ENCODE data around the gene FAH.

The FAH gene

DNA sequence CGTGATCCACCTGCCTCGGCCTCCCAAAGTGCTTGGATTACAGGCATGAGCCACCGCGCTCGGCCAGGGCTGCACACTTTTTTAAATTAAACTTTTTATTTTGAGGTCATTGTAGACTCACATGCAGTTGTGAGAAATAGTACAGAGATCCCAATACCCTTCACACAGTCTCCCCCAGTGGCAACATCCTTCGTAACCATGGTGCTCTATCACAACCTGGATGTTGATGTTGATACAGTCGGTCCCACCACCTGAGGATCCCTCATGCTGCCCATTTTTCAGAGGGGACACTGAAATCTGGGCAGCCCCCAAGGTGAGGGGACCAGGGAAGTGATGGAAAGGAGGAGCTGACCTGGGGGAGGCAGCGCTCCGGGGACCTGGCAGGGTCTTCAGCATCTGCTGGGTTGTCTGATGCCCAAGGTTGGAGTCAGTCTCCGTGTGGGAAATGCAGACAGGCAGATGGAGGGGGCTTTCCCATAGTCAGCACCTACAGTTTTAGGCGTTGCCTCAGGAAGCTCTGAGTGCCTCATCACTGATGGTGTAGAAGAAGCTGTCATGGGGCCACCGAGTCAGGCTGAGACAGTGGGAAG, 17.1 kb downstream of the FAH start:
- DNase-seq (ENCODE audit: low read depth), result no peak
- TF ChIP-seq, protein P1, sequence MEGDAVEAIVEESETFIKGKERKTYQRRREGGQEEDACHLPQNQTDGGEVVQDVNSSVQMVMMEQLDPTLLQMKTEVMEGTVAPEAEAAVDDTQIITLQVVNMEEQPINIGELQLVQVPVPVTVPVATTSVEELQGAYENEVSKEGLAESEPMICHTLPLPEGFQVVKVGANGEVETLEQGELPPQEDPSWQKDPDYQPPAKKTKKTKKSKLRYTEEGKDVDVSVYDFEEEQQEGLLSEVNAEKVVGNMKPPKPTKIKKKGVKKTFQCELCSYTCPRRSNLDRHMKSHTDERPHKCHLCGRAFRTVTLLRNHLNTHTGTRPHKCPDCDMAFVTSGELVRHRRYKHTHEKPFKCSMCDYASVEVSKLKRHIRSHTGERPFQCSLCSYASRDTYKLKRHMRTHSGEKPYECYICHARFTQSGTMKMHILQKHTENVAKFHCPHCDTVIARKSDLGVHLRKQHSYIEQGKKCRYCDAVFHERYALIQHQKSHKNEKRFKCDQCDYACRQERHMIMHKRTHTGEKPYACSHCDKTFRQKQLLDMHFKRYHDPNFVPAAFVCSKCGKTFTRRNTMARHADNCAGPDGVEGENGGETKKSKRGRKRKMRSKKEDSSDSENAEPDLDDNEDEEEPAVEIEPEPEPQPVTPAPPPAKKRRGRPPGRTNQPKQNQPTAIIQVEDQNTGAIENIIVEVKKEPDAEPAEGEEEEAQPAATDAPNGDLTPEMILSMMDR (IDR thresholded peaks at IDR 0.05; ENCODE audit: low read depth, low read length, missing control alignments), result no peak
- H3K4me3 ChIP-seq (ENCODE audit: low read depth, low read length), result no peak overlapping the region

DNA sequence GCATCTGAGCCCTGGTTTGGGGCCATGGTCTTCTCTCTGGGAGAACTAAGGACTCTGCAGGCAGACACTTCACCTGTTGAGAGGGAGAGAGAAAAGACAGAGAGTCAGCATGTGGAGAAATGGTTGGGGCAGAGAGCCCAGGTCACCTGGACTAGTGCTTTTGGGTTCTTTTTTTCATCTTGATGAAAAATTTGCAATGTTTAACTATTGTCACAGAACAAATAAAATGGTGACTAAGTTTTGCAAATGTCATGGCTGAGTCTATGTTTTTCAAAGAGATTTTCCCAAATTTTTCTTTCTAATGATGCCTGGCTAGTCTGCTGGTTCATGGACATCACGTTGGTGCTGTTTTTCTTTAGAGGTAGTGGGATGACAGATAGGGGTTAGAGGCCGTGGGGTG, 17.8 kb downstream of the FAH start:
- TF ChIP-seq, protein P1 (IDR thresholded peaks at IDR 0.05; ENCODE audit: low read depth, low read length, missing control alignments), result no peak
- H3K4me3 ChIP-seq (ENCODE audit: low read depth, low read length), result no peak overlapping the region
- no peak for DNase-seq (ENCODE audit: low read depth)

DNA sequence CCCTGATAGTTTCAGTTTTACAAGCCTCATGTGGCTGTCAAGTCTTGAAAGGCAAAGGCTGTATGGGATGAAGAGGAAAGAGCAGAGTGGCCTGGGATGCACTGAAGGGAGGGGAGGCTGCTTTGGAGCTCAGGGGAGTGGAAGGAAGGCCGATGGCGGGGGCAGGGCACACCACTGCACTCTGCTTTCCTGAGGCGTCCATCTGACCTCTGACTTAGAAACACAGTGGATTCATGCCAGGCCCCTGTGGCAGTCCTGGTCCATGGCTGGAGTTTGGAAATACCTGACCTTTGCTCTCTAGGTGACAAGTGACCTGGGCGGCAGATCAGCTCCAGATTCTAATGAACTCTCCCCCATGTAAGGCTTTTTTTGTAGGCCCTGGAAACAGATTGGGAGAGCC, 19.0 kb downstream of the FAH start:
- TF ChIP-seq, protein P1 (IDR thresholded peaks at IDR 0.05; ENCODE audit: low read depth, low read length, missing control alignments), result no peak
- no peak overlapping the region for H3K4me3 ChIP-seq (ENCODE audit: low read depth, low read length)
- DNase-seq (ENCODE audit: low read depth), result no peak

DNA sequence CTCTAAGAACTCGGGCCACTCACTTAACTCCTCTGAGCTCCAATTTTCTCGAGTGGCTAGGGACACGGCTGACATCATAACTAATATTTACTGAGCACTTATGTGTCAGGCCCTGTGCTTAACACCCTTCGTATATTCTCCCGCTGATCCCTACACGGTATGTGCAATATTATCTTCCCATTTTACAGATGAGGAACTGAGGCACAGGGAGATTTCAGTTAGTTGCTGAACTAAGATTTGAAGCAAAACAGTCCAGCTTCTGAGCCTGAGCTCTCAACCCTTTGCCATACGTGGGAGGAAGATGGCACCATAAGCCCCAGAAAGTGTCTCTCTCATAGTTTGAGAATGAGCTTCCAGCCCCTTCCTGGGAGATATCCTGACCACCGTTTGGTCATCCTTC, 19.6 kb downstream of the FAH start:
- TF ChIP-seq, protein P1 (IDR thresholded peaks at IDR 0.05; ENCODE audit: low read depth, low read length, missing control alignments), result no peak

DNA sequence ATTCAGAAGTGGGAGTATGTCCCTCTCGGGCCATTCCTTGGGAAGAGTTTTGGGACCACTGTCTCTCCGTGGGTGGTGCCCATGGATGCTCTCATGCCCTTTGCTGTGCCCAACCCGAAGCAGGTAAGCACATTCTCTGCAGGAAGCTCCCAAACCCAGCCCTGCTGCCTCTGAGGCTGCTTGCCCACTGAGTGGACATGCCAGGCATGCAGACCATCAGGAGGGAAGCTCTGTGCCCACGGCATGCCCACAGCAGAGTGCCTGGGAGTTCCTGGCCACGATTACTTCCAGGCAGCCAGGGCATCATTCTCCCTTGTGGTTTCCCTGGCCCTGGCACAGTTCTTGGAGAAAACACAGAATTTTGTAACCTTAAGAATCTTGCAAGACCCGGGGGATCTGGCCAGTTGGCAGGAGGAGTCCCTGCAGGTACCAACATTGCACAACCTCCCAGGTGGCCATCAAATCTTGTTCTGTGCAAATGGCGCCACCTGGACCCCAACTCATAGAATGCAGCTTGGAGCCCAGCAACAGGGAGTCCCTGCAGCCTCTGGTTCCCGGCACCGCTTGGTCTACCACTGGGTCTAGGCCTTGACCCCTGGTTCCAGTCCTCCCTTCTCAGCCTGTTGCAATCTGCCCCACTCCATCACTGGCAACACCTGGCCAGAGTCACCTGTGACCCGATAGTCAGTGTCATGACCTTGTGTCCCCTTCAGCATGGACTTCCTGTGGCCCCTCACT, 20.4 kb downstream of the FAH start:
- peak; percentile 35 for DNase-seq (ENCODE audit: low read depth)
- H3K4me3 ChIP-seq (ENCODE audit: low read depth, low read length), result no peak overlapping the region
- TF ChIP-seq, protein P1 (IDR thresholded peaks at IDR 0.05; ENCODE audit: low read depth, low read length, missing control alignments), result peak; percentile 87

More for the DNA sequence above, 19.6 kb downstream of the FAH start:
- H3K4me3 ChIP-seq (ENCODE audit: low read depth, low read length), result no peak overlapping the region
- no peak for DNase-seq (ENCODE audit: low read depth)

DNA sequence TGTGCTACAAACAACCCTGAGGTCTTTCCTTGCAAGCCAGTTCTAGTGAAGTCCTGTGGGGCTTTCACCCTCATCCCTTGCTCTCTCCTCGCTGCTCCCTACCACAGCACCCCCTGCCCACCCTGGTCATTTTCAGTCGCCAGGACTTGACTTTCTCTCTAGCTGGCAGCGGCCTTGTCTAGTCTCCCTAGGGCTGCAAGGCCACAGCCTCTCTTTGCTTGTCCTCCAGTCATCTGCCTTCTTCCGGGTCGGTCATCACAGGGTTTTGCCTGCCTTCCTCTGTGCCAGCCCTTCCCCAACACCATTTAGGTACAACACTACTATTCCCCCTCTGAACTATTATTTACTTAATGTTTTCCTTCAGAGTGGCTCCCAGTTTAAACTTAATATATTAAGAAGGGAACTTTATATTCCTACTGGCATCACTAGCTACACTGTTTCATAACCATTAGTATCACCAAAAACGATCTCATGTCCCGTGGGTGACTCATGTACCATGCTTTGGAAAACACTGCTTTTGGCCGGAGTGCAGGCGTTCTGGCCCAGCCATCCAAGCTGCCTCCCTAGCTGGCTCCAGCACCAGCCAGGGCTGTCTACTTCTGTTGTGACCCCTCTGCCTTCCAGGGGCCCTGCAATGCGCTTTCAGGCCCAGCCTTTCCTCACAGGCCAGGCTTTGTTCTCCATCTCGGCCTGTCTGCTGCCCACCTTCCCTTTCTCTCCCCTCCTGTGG, 21.4 kb downstream of the FAH start:
- DNase-seq (ENCODE audit: low read depth), result no peak
- no peak overlapping the region for H3K4me3 ChIP-seq (ENCODE audit: low read depth, low read length)
- TF ChIP-seq, protein P1 (IDR thresholded peaks at IDR 0.05; ENCODE audit: low read depth, low read length, missing control alignments), result no peak

Data from GM12864 (cell line).